A549 (cell line): Measurements from ENCODE around the gene UTP25. TPM values are rescaled to one million over a fixed set of nuclear protein-coding genes. Genes with fewer than 3 reads are reported as not detected.

Experiments
- ATAC-seq, 2 experiments: fragments of 200-7000 bp in 1 of 2; fragments of >200 bp in 1 of 2; cut with Nextera tagmentation in 1 of 2; cut with Tn5 transposase in 1 of 2; 3 replicates each; pipeline versions ENCODE4 v1.8.0 to v1.9.1; 2018 to 2020; ENCODE audit warnings: mild to moderate bottlenecking in 1 of 2, moderate library complexity in 1 of 2
- CTCF ChIA-PET: fragments of 300-600 bp; sonication (Branson Sonifier 250); formaldehyde crosslinking; extraction: SDS; loops from one replicate; lab custom pipeline; 2021; ENCODE audit warnings: antibody characterized with exemption, inconsistent platforms; lab: Yijun Ruan, JAX
- POLR2A ChIA-PET: fragments of 350-600 bp; formaldehyde crosslinking; extraction: SDS; loops from one replicate; lab custom pipeline; 2021; ENCODE audit warnings: antibody characterized with exemption, inconsistent platforms; lab: Yijun Ruan, JAX
- DNase-seq, 2 experiments: peaks; one replicate each; pipeline versions ENCODE4 v3.0.0 to v3.0.0-alpha.2; 2011 to 2016; ENCODE audit warnings: low read depth in 1 of 2, low spot score in 1 of 2
- FAIRE-seq: peaks from 2 replicates; lab custom pipeline; 2011; peaks lifted over from hg19 to GRCh38; lab: Jason Lieb, UNC
- H3K27ac ChIP-seq, 2 experiments: fragments of >200 bp; sonication (Bioruptor Twin); formaldehyde crosslinking; 3 replicates each; pipeline ENCODE4 v1.5.1; 2016 to 2017
- H3K4me1 ChIP-seq: fragments of >200 bp; sonication (Bioruptor Twin); formaldehyde crosslinking; 3 replicates; pipeline ENCODE4 v1.6.1; 2016
- H3K4me2 ChIP-seq: fragments of >200 bp; sonication (Bioruptor Twin); formaldehyde crosslinking; 3 replicates; pipeline ENCODE4 v1.6.1; 2016
- H3K4me3 ChIP-seq: fragments of >200 bp; sonication (Bioruptor Twin); formaldehyde crosslinking; 3 replicates; pipeline ENCODE4 v1.5.1; 2016
- H3K9me3 ChIP-seq: fragments of >200 bp; sonication (Bioruptor Twin); formaldehyde crosslinking; 3 replicates; pipeline ENCODE4 v1.6.1; 2016
- ATOH8 ChIP-seq: fragments of 250-450 bp; sonication (Bioruptor Pico); IDR thresholded peaks from 2 replicates; pipeline ENCODE4 v1.5.0; 2020; ENCODE audit warnings: low read depth, mild to moderate bottlenecking, moderate library complexity
- BHLHE40 ChIP-seq: IDR thresholded peaks from 2 replicates; pipeline ENCODE4 v1.6.1; 2012; ENCODE audit warnings: low read depth, low read length, inconsistent platforms
- E2F6 ChIP-seq: IDR thresholded peaks from 2 replicates; pipeline ENCODE4 v1.6.1; 2012; ENCODE audit warnings: low read depth, borderline replicate concordance
- EHF ChIP-seq: fragments of 250-450 bp; sonication (Bioruptor Pico); IDR thresholded peaks from 2 replicates; pipeline ENCODE4 v1.5.0; 2020; ENCODE audit warnings: mild to moderate bottlenecking
- EHMT2 ChIP-seq: fragments of 200-600 bp; sonication (generic); IDR thresholded peaks from 2 replicates; pipeline ENCODE4 v1.6.1; 2016; ENCODE audit warnings: antibody characterized with exemption, low read depth, mild to moderate bottlenecking, moderate library complexity
- EP300 ChIP-seq, 2 experiments: fragments of >200 bp; sonication (Bioruptor Twin); formaldehyde crosslinking; IDR thresholded peaks; 2 replicates in 1 of 2; 3 replicates in 1 of 2; pipeline ENCODE4 v1.6.1; 2016 to 2017
- FOSB ChIP-seq: fragments of 250-450 bp; sonication (Bioruptor Pico); IDR thresholded peaks from 2 replicates; pipeline ENCODE4 v1.5.0; 2020; ENCODE audit warnings: mild to moderate bottlenecking, moderate library complexity
- FOSL2 ChIP-seq, 2 experiments: fragments of 450-650 bp in 1 of 2; fragments of >200 bp in 1 of 2; sonication (Bioruptor Twin) in 1 of 2; formaldehyde crosslinking; IDR thresholded peaks; 2 replicates each; pipeline versions ENCODE4 v1.5.0 to v1.6.1; 2016 to 2020; ENCODE audit warnings: mild to moderate bottlenecking in 1 of 2, moderate library complexity in 1 of 2
- GATA3 ChIP-seq: IDR thresholded peaks from 2 replicates; pipeline ENCODE4 v1.6.1; 2012; ENCODE audit warnings: borderline replicate concordance
- HEYL ChIP-seq: fragments of 250-450 bp; sonication (Bioruptor Pico); IDR thresholded peaks from 2 replicates; pipeline ENCODE4 v1.8.0; 2021; ENCODE audit warnings: mild to moderate bottlenecking, moderate library complexity
- HOXB13 ChIP-seq: fragments of 250-450 bp; sonication (Bioruptor Pico); IDR thresholded peaks from 2 replicates; pipeline ENCODE4 v1.5.0; 2020; ENCODE audit warnings: low read depth, mild to moderate bottlenecking, moderate library complexity
- MAFK ChIP-seq: fragments of 450-650 bp; IDR thresholded peaks from 2 replicates; pipeline ENCODE4 v1.6.1; 2014; ENCODE audit not compliant: partially characterized antibody
- MAX ChIP-seq: IDR thresholded peaks from 2 replicates; pipeline ENCODE4 v1.6.1; 2012
- POLR2A ChIP-seq: IDR thresholded peaks from 2 replicates; pipeline ENCODE4 v1.6.1; 2012; ENCODE audit warnings: mild to moderate bottlenecking, low read length
- POLR2AphosphoS2 ChIP-seq: conservative IDR thresholded peaks from 2 replicates; pipeline ENCODE4 v1.6.1; 2012; ENCODE audit warnings: low read length, improper control_type of control experiment, inconsistent platforms
- RAD21 ChIP-seq, 2 experiments: fragments of >200 bp in 1 of 2; sonication (Bioruptor Twin) in 1 of 2; formaldehyde crosslinking in 1 of 2; IDR thresholded peaks in 1 of 2; conservative IDR thresholded peaks in 1 of 2; 2 replicates in 1 of 2; 3 replicates in 1 of 2; pipeline ENCODE4 v1.6.1; 2012 to 2018; ENCODE audit warnings: inconsistent platforms in 1 of 2
- RCOR1 ChIP-seq: fragments of 150-350 bp; IDR thresholded peaks from 2 replicates; pipeline ENCODE4 v1.6.1; 2014; ENCODE audit warnings: antibody characterized with exemption, low read length, low read depth
- REST ChIP-seq: fragments of 200-600 bp; sonication (generic); IDR thresholded peaks from 2 replicates; pipeline ENCODE4 v1.6.1; 2016; ENCODE audit warnings: antibody characterized with exemption, mild to moderate bottlenecking, moderate library complexity
- RNF2 ChIP-seq: fragments of 200-600 bp; sonication (generic); IDR thresholded peaks from 2 replicates; pipeline ENCODE4 v1.6.1; 2016; ENCODE audit warnings: low read depth, mild to moderate bottlenecking, antibody characterized with exemption, moderate library complexity, borderline replicate concordance
- TFCP2L1 ChIP-seq: fragments of 250-450 bp; sonication (Bioruptor Pico); IDR thresholded peaks from 2 replicates; pipeline ENCODE4 v1.5.0; 2021; ENCODE audit warnings: mild to moderate bottlenecking
- TP53 ChIP-seq: fragments of 250-450 bp; sonication (Bioruptor Pico); IDR thresholded peaks from 2 replicates; pipeline ENCODE4 v1.5.0; 2021; ENCODE audit warnings: mild to moderate bottlenecking, moderate library complexity
- WGBS: methylation state at CpG from one replicate; pipeline ENCODE4 v1.1.6; 2017; ENCODE audit errors: missing lambda C conversion rate; 5-methylcytosine and 5-hydroxymethylcytosine counted together
- polyA plus RNA-seq, 4 experiments: library from polyadenylated mRNA; depleted of rRNA in 3 of 4; stranded (reverse); fragments of >200 nt; fragmentation: RNase III in 1 of 4; extraction: RNeasy Plus Mini Kit Qiagen cat#74134 plus additional on column Dnase treatment in 1 of 4; gene quantifications; 2 replicates in 3 of 4; 3 replicates in 1 of 4; pipeline ENCODE4 v1.2.3, GENCODE V29; 2011 to 2017
- TF ChIP-seq, protein P1 (sequence below): fragments of 250-450 bp; sonication (Bioruptor Pico); IDR thresholded peaks from 2 replicates; pipeline ENCODE4 v1.5.0; 2021; ENCODE audit warnings: mild to moderate bottlenecking, moderate library complexity, borderline replicate concordance

The UTP25 gene
- polyA plus RNA-seq, 2 of the 4 experiments (the other 2 are of a cell fraction), result 8.4 to 16.5 TPM

- no peaks in the 10 kb centered on the region for H3K9me3 ChIP-seq
- no peak for DNase-seq
- no peak for FAIRE-seq
- H3K4me2 ChIP-seq, result no peak overlapping the region
- ChIA-PET POLR2A (no interaction called here), CTCF (interaction anchor here (1.2 kb wide), 1 partner anchor 21 kb away, joined by 3 read pairs; no protein-coding TSS in a partner anchor)
- H3K4me3 ChIP-seq, result no peak overlapping the region
- TF ChIP-seq MAX (no peak), RNF2 (no peak), RAD21 (conservative IDR thresholded peaks at IDR 0.05 in 1 of 2, IDR thresholded peaks at IDR 0.05 in 1 of 2) (no peak), TP53 (no peak), HEYL (no peak), TFCP2L1 (CRISPR knock-in tag) (no peak), POLR2A (no peak)
- H3K4me1 ChIP-seq, result no peaks in the 10 kb centered on the region
- 33% methylated on average over 1 of the region's 1 CpG for WGBS
- no peak overlapping the region for H3K27ac ChIP-seq
- no peak for ATAC-seq
Observed at GRCh38 chr1:209819058-209819457, 8.7 kb upstream of the UTP25 start.

DNA sequence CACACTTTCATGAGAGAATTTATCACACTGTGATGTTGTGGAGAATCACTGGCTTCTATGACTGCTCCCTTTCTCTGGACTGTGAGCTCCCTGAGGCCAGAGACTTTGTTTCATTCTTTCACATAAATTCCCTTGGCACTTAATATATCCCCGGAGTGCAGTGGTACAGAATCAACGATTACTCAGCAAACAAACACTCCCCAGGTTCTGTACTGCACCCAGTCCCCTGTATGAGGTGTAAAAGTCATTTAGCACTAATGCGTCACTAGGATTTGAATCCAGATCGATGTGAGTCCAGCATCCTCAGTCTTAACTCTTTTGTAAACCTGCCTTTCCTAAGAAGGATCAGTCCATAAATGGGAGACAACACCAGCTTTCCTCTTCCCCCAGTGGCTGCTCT is 6.8 kb upstream of the UTP25 start:
- FAIRE-seq (no peak), DNase-seq (no peak), ATAC-seq (no peak)
- 35% methylated on average over 4 of the region's 4 CpGs for whole genome bisulfite sequencing
- Histone ChIP-seq H3K4me3 (no peak overlapping the region), H3K4me1 (peaks cover 6% of the 10 kb centered on the region)
- POLR2A ChIA-PET, result no interaction called here
- TF ChIP-seq, protein P1, sequence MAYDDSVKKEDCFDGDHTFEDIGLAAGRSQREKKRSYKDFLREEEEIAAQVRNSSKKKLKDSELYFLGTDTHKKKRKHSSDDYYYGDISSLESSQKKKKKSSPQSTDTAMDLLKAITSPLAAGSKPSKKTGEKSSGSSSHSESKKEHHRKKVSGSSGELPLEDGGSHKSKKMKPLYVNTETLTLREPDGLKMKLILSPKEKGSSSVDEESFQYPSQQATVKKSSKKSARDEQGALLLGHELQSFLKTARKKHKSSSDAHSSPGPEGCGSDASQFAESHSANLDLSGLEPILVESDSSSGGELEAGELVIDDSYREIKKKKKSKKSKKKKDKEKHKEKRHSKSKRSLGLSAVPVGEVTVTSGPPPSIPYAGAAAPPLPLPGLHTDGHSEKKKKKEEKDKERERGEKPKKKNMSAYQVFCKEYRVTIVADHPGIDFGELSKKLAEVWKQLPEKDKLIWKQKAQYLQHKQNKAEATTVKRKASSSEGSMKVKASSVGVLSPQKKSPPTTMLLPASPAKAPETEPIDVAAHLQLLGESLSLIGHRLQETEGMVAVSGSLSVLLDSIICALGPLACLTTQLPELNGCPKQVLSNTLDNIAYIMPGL (CRISPR knock-in tag), result no peak
- TF ChIP-seq RCOR1 (no peak), EP300 (IDR thresholded peaks at IDR 0.05) (no peak), HOXB13 (CRISPR knock-in tag) (no peak), FOSB (CRISPR knock-in tag) (no peak), GATA3 (no peak), FOSL2 (IDR thresholded peaks at IDR 0.05) (no peak), FOSL2 (CRISPR knock-in tag; IDR thresholded peaks at IDR 0.05) (no peak), MAFK (no peak), E2F6 (no peak), ATOH8 (CRISPR knock-in tag) (no peak), EHMT2 (no peak), EHF (CRISPR knock-in tag) (no peak), HEYL (no peak), BHLHE40 (no peak), REST (no peak), MAX (no peak), POLR2AphosphoS2 (no peak)
- TF ChIP-seq, all 56 proteins: peak for 0
- H3K27ac ChIP-seq, result no peak overlapping the region
- no peak overlapping the region for H3K4me2 ChIP-seq
- H3K9me3 ChIP-seq, result no peaks in the 10 kb centered on the region
- CTCF ChIA-PET, result interaction anchor here (0.6 to 8.2 kb wide), 9 partner anchors 13 to 1470 kb away, joined by 3 to 114 read pairs (median 4); partner anchors contain the start of gene C1orf74
